ENCODE measurements around the gene OPHN1. TPM values are rescaled to one million over a fixed set of nuclear protein-coding genes. Genes with fewer than 3 reads are reported as not detected.

The OPHN1 gene
- total and polyA plus RNA-seq, 2 of the 13 experiments (the other 11 are each of a cell fraction or from before 2014, with no cell fraction given): 1.6 to 1.7 TPM

DNA sequence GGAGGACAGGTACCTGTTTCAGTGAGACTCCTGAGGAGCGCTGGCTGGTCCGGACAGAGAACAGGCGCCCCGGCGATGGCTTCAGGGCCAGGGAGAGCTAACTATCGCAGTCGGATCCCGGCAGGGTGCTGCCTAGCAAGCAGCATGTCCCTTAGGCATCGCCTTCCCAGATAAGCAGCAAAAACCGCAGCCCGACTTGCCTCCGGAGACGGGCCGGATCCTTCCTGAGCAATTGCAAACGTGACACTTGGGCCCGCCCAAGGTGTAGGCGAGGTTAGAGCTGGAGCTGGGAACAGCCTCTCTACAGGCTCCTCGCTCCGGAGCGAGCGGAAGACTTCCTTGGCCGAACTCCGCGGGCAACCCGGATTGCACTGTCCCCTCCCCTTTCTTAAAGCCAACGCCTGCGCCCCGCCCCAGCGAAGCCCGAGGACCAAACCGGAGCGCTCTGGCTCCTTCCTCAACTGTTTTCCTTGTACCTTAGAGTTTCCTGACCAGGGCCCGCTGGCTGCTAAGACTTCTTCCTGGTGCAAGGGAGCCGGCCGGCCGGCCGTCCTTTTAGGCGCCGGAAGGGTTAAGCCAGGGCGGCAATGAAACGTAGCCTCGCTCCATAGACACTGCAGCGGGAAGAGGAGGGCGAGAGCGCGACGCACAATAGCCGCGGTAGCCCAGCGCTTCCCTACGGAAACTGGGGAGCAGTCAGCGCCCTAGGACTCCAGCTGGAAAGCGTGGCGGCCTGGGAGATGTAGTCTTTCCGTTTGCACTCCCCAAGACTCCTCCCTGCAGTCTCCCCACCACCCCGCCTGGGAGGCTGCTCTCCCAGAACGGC is at the start of gene OPHN1 (continued):
- TF ChIP-seq, protein P1, sequence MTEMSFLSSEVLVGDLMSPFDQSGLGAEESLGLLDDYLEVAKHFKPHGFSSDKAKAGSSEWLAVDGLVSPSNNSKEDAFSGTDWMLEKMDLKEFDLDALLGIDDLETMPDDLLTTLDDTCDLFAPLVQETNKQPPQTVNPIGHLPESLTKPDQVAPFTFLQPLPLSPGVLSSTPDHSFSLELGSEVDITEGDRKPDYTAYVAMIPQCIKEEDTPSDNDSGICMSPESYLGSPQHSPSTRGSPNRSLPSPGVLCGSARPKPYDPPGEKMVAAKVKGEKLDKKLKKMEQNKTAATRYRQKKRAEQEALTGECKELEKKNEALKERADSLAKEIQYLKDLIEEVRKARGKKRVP (CRISPR knock-in tag; IDR thresholded peaks at IDR 0.05): no peak
- TF ChIP-seq, protein P2, sequence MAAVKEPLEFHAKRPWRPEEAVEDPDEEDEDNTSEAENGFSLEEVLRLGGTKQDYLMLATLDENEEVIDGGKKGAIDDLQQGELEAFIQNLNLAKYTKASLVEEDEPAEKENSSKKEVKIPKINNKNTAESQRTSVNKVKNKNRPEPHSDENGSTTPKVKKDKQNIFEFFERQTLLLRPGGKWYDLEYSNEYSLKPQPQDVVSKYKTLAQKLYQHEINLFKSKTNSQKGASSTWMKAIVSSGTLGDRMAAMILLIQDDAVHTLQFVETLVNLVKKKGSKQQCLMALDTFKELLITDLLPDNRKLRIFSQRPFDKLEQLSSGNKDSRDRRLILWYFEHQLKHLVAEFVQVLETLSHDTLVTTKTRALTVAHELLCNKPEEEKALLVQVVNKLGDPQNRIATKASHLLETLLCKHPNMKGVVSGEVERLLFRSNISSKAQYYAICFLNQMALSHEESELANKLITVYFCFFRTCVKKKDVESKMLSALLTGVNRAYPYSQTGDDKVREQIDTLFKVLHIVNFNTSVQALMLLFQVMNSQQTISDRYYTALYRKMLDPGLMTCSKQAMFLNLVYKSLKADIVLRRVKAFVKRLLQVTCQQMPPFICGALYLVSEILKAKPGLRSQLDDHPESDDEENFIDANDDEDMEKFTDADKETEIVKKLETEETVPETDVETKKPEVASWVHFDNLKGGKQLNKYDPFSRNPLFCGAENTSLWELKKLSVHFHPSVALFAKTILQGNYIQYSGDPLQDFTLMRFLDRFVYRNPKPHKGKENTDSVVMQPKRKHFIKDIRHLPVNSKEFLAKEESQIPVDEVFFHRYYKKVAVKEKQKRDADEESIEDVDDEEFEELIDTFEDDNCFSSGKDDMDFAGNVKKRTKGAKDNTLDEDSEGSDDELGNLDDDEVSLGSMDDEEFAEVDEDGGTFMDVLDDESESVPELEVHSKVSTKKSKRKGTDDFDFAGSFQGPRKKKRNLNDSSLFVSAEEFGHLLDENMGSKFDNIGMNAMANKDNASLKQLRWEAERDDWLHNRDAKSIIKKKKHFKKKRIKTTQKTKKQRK (IDR thresholded peaks at IDR 0.05; ENCODE audit: low read length): no peak
- no peak for TF ChIP-seq RBAK (CRISPR knock-in tag; IDR thresholded peaks at IDR 0.05)
- no peak for TF ChIP-seq ZNF788 (CRISPR knock-in tag; IDR thresholded peaks at IDR 0.05; ENCODE audit: borderline replicate concordance)
- TF ChIP-seq, protein P3, sequence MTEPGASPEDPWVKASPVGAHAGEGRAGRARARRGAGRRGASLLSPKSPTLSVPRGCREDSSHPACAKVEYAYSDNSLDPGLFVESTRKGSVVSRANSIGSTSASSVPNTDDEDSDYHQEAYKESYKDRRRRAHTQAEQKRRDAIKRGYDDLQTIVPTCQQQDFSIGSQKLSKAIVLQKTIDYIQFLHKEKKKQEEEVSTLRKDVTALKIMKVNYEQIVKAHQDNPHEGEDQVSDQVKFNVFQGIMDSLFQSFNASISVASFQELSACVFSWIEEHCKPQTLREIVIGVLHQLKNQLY (CRISPR knock-in tag; IDR thresholded peaks at IDR 0.05): no peak
- TF ChIP-seq ZC3H13 (CRISPR knock-in tag; IDR thresholded peaks at IDR 0.05): no peak
- no peak for TF ChIP-seq ZC3H4 (CRISPR knock-in tag; IDR thresholded peaks at IDR 0.05; ENCODE audit: borderline replicate concordance)
- TF ChIP-seq ZFP36L1 (CRISPR knock-in tag; IDR thresholded peaks at IDR 0.05): no peak
- TF ChIP-seq SKI (IDR thresholded peaks at IDR 0.05; ENCODE audit: partially characterized antibody): no peak
- no peak for TF ChIP-seq ZNF367 (CRISPR knock-in tag; IDR thresholded peaks at IDR 0.05; ENCODE audit: borderline replicate concordance)
- no peak for TF ChIP-seq ZNF550 (CRISPR knock-in tag; IDR thresholded peaks at IDR 0.05; ENCODE audit: borderline replicate concordance)
- no peak for TF ChIP-seq BRCA1 (CRISPR knock-in tag; IDR thresholded peaks at IDR 0.05)
- no peak for TF ChIP-seq TSC22D2 (CRISPR knock-in tag; IDR thresholded peaks at IDR 0.05; ENCODE audit: borderline replicate concordance)
- TF ChIP-seq, protein P4, sequence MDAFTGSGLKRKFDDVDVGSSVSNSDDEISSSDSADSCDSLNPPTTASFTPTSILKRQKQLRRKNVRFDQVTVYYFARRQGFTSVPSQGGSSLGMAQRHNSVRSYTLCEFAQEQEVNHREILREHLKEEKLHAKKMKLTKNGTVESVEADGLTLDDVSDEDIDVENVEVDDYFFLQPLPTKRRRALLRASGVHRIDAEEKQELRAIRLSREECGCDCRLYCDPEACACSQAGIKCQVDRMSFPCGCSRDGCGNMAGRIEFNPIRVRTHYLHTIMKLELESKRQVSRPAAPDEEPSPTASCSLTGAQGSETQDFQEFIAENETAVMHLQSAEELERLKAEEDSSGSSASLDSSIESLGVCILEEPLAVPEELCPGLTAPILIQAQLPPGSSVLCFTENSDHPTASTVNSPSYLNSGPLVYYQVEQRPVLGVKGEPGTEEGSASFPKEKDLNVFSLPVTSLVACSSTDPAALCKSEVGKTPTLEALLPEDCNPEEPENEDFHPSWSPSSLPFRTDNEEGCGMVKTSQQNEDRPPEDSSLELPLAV (CRISPR knock-in tag; conservative IDR thresholded peaks at IDR 0.05; ENCODE audit: low read depth): no peak
- TF ChIP-seq, protein P5, sequence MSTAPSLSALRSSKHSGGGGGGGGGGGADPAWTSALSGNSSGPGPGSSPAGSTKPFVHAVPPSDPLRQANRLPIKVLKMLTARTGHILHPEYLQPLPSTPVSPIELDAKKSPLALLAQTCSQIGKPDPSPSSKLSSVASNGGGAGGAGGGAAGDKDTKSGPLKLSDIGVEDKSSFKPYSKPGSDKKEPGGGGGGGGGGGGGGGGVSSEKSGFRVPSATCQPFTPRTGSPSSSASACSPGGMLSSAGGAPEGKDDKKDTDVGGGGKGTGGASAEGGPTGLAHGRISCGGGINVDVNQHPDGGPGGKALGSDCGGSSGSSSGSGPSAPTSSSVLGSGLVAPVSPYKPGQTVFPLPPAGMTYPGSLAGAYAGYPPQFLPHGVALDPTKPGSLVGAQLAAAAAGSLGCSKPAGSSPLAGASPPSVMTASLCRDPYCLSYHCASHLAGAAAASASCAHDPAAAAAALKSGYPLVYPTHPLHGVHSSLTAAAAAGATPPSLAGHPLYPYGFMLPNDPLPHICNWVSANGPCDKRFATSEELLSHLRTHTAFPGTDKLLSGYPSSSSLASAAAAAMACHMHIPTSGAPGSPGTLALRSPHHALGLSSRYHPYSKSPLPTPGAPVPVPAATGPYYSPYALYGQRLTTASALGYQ (CRISPR knock-in tag; IDR thresholded peaks at IDR 0.05): no peak
- no peak for TF ChIP-seq EEA1 (CRISPR knock-in tag; IDR thresholded peaks at IDR 0.05; ENCODE audit: borderline replicate concordance)
- no peak for TF ChIP-seq PRMT3 (CRISPR knock-in tag; IDR thresholded peaks at IDR 0.05; ENCODE audit: borderline replicate concordance, low read depth)
- TF ChIP-seq SIN3B (IDR thresholded peaks at IDR 0.05; ENCODE audit: low read length): no peak
- no peak for TF ChIP-seq NR3C1 (CRISPR knock-in tag; IDR thresholded peaks at IDR 0.05)
- TF ChIP-seq ZNF839 (CRISPR knock-in tag; IDR thresholded peaks at IDR 0.05; ENCODE audit: borderline replicate concordance): no peak

Data from HepG2 (cell line).